HFFc6 (cell line): ENCODE results near the gene ARFGAP3. TPM values are rescaled to one million over a fixed set of nuclear protein-coding genes. Genes with fewer than 3 reads are reported as not detected.

Experiments used
- DNase-seq: peaks from one replicate; pipeline ENCODE4 v3.0.0-alpha.2; 2018
- H3K27ac Mint-ChIP-seq: 2 replicates; pipeline ENCODE4 v1.8.0; 2020; ENCODE audit warnings: mild to moderate bottlenecking, mixed read lengths
- H3K27me3 Mint-ChIP-seq: 2 replicates; pipeline ENCODE4 v1.8.0; 2021; ENCODE audit warnings: mild to moderate bottlenecking, moderate library complexity, mixed read lengths; ENCODE audit not compliant: insufficient read depth
- H3K36me3 Mint-ChIP-seq: 2 replicates; pipeline ENCODE4 v1.8.0; 2021; ENCODE audit warnings: low read depth, mixed read lengths
- H3K4me1 Mint-ChIP-seq: 2 replicates; pipeline ENCODE4 v1.8.0; 2020; ENCODE audit warnings: low read depth, mixed read lengths
- H3K4me3 Mint-ChIP-seq: 2 replicates; pipeline ENCODE4 v1.8.0; 2020; ENCODE audit warnings: mild to moderate bottlenecking, moderate library complexity, mixed read lengths
- H3K9me3 Mint-ChIP-seq: 2 replicates; pipeline ENCODE4 v1.8.0; 2020; ENCODE audit warnings: mild to moderate bottlenecking, mixed read lengths
- CTCF ChIP-seq: fragments of 200-600 bp; sonication (generic); IDR thresholded peaks from 2 replicates; pipeline ENCODE4 v1.5.0; 2021; ENCODE audit warnings: antibody characterized with exemption, mild to moderate bottlenecking
- total RNA-seq, 6 experiments: library from RNA; stranded (reverse); fragmentation: NEBNext Ultra II Directional; extraction: Animal tissue kit (Norgen Biotek cat#: 25700); gene quantifications; 2 replicates in 1 of 6; 3 replicates in 5 of 6; pipeline ENCODE4 v1.2.3, GENCODE V29; 2021

The ARFGAP3 gene
- total RNA-seq, 6 experiments from 2014 or later, result 62.6 to 77.7 (median 66.8) TPM

- Mint-ChIP-seq H3K27ac (no peak overlapping the region), H3K9me3 (no peaks in the 10 kb centered on the region), H3K4me3 (no peak overlapping the region), H3K4me1 (no peaks in the 10 kb centered on the region), H3K36me3 (peaks cover 11% of the 10 kb centered on the region), H3K27me3 (peaks cover 3% of the 10 kb centered on the region; the same call in 1 of the 2 replicates)
- TF ChIP-seq CTCF, result no peak
- no peak for DNase-seq
Measured at GRCh38 chr22:42830161-42830560, 26.9 kb downstream of the ARFGAP3 start.

- no peak for TF ChIP-seq CTCF
- Mint-ChIP-seq H3K4me1 (no peaks in the 10 kb centered on the region), H3K36me3 (peaks cover 10% of the 10 kb centered on the region), H3K9me3 (no peaks in the 10 kb centered on the region), H3K27me3 (peaks cover 3% of the 10 kb centered on the region; the same call in 1 of the 2 replicates), H3K4me3 (no peak overlapping the region), H3K27ac (no peak overlapping the region)
- DNase-seq, result no peak
Measured at GRCh38 chr22:42829302-42829701, 27.8 kb downstream of the ARFGAP3 start.

- Mint-ChIP-seq H3K36me3 (peaks cover 21% of the 10 kb centered on the region), H3K27ac (no peak overlapping the region), H3K4me3 (no peak overlapping the region), H3K9me3 (no peaks in the 10 kb centered on the region; the same call in 1 of the 2 replicates), H3K27me3 (peaks cover 2% of the 10 kb centered on the region; the same call in 1 of the 2 replicates), H3K4me1 (peaks cover 10% of the 10 kb centered on the region)
- no peak for DNase-seq
- no peak for TF ChIP-seq CTCF
Measured at GRCh38 chr22:42825796-42826195, 31.3 kb downstream of the ARFGAP3 start.

- H3K9me3 Mint-ChIP-seq, result no peaks in the 10 kb centered on the region; the same call in 1 of the 2 replicates
- TF ChIP-seq CTCF, result no peak
- peaks cover 43% of the 10 kb centered on the region for H3K4me1 Mint-ChIP-seq
- no peak for DNase-seq
- H3K27me3 Mint-ChIP-seq, result peaks cover 2% of the 10 kb centered on the region; the same call in 1 of the 2 replicates
- peaks cover 33% of the 10 kb centered on the region for H3K36me3 Mint-ChIP-seq
- H3K4me3 Mint-ChIP-seq, result no peak overlapping the region
- no peak overlapping the region; the same call in 1 of the 2 replicates for H3K27ac Mint-ChIP-seq
Measured at GRCh38 chr22:42821386-42821785, 35.7 kb downstream of the ARFGAP3 start.

GRCh38 chr22:42820045-42820763 is 36.9 kb downstream of the ARFGAP3 start:
- TF ChIP-seq CTCF, result peak; percentile 89
- Mint-ChIP-seq H3K36me3 (peaks cover 34% of the 10 kb centered on the region), H3K4me1 (peaks cover 43% of the 10 kb centered on the region), H3K4me3 (peak overlapping the region; percentile 58), H3K9me3 (no peaks in the 10 kb centered on the region; the same call in 1 of the 2 replicates), H3K27me3 (peaks cover 2% of the 10 kb centered on the region; the same call in 1 of the 2 replicates), H3K27ac (peak overlapping the region; percentile 79)
- DNase-seq, result peak; percentile 92
